ENCODE data around the gene FRYL. TPM values are rescaled to one million over a fixed set of nuclear protein-coding genes. Genes with fewer than 3 reads are reported as not detected.

Gene FRYL
- total RNA-seq, 3 donors from 2014 or later: 70.9 to 112 (median 86.2) TPM

- intact Hi-C loops (cut with DNase I; ENCODE audit: low total_unique reads): no loop called here
Observed at GRCh38 chr4:48490012-48490679, 289.9 kb downstream of the FRYL start, which contains the start of gene ZAR1. Gene ZAR1, plus strand, starts transcription at chr4:48490252. Its CDS starts 40 bp downstream, at chr4:48490292.

DNA sequence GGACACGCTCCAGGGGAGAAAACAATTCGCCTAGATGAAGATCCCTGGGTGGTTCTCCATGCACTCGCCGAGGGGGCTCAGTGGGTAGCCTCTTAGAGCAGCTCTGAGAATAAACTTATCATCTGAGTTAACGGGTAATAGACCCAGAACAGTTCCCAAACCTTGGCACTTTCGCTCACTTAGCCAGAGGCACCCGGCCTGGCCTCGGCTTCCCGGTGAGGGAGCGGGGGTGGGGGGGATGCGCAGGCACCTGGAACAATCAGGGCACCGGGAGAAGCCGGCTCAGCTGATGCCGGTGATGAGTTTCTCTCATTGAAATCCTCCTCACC is 290.4 kb downstream of the FRYL start:
- no peaks in the 10 kb centered on the region for H3K36me3 ChIP-seq
- intact Hi-C loops (cut with DNase I; ENCODE audit: low total_unique reads): no loop called here
- H3K27me3 ChIP-seq: peaks cover 4 to 53% of the 10 kb centered on the region in 2 donors
- H3K27ac ChIP-seq: no peak overlapping the region
- no peaks in the 10 kb centered on the region for H3K9me3 ChIP-seq
- TF ChIP-seq CTCF (IDR thresholded peaks at IDR 0.05) (no peak), POLR2AphosphoS5 (IDR thresholded peaks at IDR 0.05) (no peak), POLR2A (IDR thresholded peaks at IDR 0.05) (no peak)
- no peak for DNase-seq (ENCODE audit: low spot score in 2 of 2)
- no peaks in the 10 kb centered on the region for H3K4me1 ChIP-seq
- H3K4me3 ChIP-seq: peak overlapping the region; percentile 14 to 59 (median 43)

More at GRCh38 chr4:48490012-48490679, 289.9 kb downstream of the FRYL start, which contains the start of gene ZAR1:
- Histone ChIP-seq H3K9me3 (no peaks in the 10 kb centered on the region), H3K4me3 (peak within 1 kb of the TSS; percentile 14 to 59 (median 43)), H3K27ac (no peak within 1 kb of the TSS), H3K27me3 (peaks cover 4 to 48% of the 10 kb centered on the region in 2 donors), H3K4me1 (no peaks in the 10 kb centered on the region), H3K36me3 (no peaks in the 10 kb centered on the region)
- no peak for DNase-seq (ENCODE audit: low spot score in 2 of 2)
- TF ChIP-seq CTCF (IDR thresholded peaks at IDR 0.05) (no peak), POLR2AphosphoS5 (IDR thresholded peaks at IDR 0.05) (no peak), POLR2A (IDR thresholded peaks at IDR 0.05) (no peak)

GRCh38 chr4:48484494-48485168 is 295.4 kb downstream of the FRYL start:
- Histone ChIP-seq H3K36me3 (no peaks in the 10 kb centered on the region), H3K27me3 (peaks cover 0 to 56% of the 10 kb centered on the region in 2 donors), H3K9me3 (no peaks in the 10 kb centered on the region), H3K27ac (no peak overlapping the region), H3K4me1 (peaks cover 0 to 10% of the 10 kb centered on the region in 2 donors), H3K4me3 (no peak overlapping the region)
- intact Hi-C loops (cut with DNase I; ENCODE audit: low total_unique reads): no loop called here
- DNase-seq (ENCODE audit: low spot score in 2 of 2): no peak
- TF ChIP-seq CTCF (IDR thresholded peaks at IDR 0.05): no peak
- TF ChIP-seq POLR2A (IDR thresholded peaks at IDR 0.05): no peak
- no peak for TF ChIP-seq POLR2AphosphoS5 (IDR thresholded peaks at IDR 0.05)

DNA sequence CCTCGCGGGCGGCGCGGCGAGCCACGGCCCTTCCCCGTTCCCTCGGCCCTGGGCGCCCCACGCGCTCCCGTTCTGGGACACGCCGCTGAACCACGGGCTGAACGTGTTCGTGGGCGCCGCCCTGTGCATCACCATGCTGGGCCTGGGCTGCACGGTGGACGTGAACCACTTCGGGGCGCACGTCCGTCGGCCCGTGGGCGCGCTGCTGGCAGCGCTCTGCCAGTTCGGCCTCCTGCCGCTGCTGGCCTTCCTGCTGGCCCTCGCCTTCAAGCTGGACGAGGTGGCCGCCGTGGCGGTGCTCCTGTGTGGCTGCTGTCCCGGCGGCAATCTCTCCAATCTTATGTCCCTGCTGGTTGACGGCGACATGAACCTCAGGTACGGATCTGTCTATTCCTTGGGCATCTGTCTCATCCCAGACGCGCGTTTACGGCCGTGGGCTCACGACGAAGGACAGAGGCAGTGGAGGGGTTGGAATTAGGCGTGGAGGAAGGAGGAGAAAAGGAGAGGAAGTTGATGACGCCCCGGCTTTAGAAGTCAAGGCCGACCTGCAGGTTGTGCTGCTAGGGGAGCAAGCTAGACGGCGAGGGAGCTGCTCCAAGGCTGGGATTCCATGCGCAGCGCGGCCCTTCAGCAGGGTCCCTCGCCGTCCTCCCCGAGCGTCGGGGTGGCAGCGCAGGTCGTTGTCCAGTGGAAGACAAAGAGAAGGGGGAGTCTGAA is 296.1 kb downstream of the FRYL start:
- intact Hi-C loops (cut with DNase I; ENCODE audit: low total_unique reads): no loop called here
- Histone ChIP-seq H3K36me3 (no peaks in the 10 kb centered on the region), H3K27me3 (peaks cover 0 to 49% of the 10 kb centered on the region in 2 donors), H3K4me3 (peak overlapping the region; percentile 20 to 66 (median 34)), H3K27ac (no peak overlapping the region), H3K4me1 (peaks cover 0 to 10% of the 10 kb centered on the region in 2 donors), H3K9me3 (no peaks in the 10 kb centered on the region)
- no peak for DNase-seq (ENCODE audit: low spot score in 2 of 2)
- no peak for TF ChIP-seq POLR2AphosphoS5 (IDR thresholded peaks at IDR 0.05)
- no peak for TF ChIP-seq POLR2A (IDR thresholded peaks at IDR 0.05)
- TF ChIP-seq CTCF (IDR thresholded peaks at IDR 0.05): no peak

All from breast epithelium (tissue), 4 donors.